Endothelial cell of umbilical vein (primary cell): ENCODE results near the gene KCNE3. TPM values are rescaled to one million over a fixed set of nuclear protein-coding genes. Genes with fewer than 3 reads are reported as not detected.

Experiments
- BruUV-seq: library from RNA; stranded (reverse); fragments of 400-500 nt; replicated peaks from 2 replicates; lab custom pipeline; 2021; lab: Mats Ljungman, UMichigan
- CTCF ChIA-PET: fragments of 300-600, 350-600 bp; sonication (Branson Sonifier 250); formaldehyde crosslinking; loops from one replicate; lab custom pipeline; 2021; ENCODE audit warnings: antibody characterized with exemption, inconsistent platforms; lab: Charles Lee
- POLR2A ChIA-PET: fragments of 300-600, 350-600 bp; sonication (Branson Sonifier 250); formaldehyde crosslinking; loops from one replicate; lab custom pipeline; 2021; ENCODE audit warnings: antibody characterized with exemption, inconsistent platforms; lab: Charles Lee
- DNase-seq: peaks from one replicate; pipeline ENCODE4 v3.0.0-alpha.2; 2011; ENCODE audit warnings: low read depth, low spot score
- FAIRE-seq: peaks from 2 replicates; lab custom pipeline; 2011; peaks lifted over from hg19 to GRCh38; lab: Jason Lieb, UNC
- H2AFZ ChIP-seq: 2 replicates; pipeline ENCODE4 v1.6.0; 2012; ENCODE audit warnings: low read depth, low read length, control low read depth, inconsistent platforms
- H3K27ac ChIP-seq: 2 replicates; pipeline ENCODE4 v1.5.1; 2011; ENCODE audit warnings: low read depth, mild to moderate bottlenecking, control low read depth, low read length, moderate library complexity; ENCODE audit not compliant: insufficient read depth
- H3K27me3 ChIP-seq, 2 experiments: 2 replicates each; pipeline versions ENCODE4 v1.6.0 to v1.6.1; 2011; ENCODE audit warnings: low read length in 2 of 2, mixed read lengths in 1 of 2; ENCODE audit not compliant: control insufficient read depth in 2 of 2, insufficient read depth in 2 of 2
- H3K36me3 ChIP-seq, 2 experiments: 2 replicates in 1 of 2; 3 replicates in 1 of 2; pipeline ENCODE4 v1.5.1; 2011; ENCODE audit warnings: low read length in 2 of 2, mild to moderate bottlenecking in 1 of 2, moderate library complexity in 1 of 2; ENCODE audit not compliant: control insufficient read depth in 2 of 2, insufficient read depth in 2 of 2; ENCODE audit errors: extremely low read depth in 1 of 2
- H3K4me1 ChIP-seq: 3 replicates; pipeline ENCODE4 v1.5.1; 2011; ENCODE audit warnings: mild to moderate bottlenecking, low read length; ENCODE audit not compliant: control insufficient read depth, insufficient read depth; ENCODE audit errors: extremely low read depth
- H3K4me2 ChIP-seq: 2 replicates; pipeline ENCODE4 v1.6.1; 2011; ENCODE audit warnings: low read length, control low read depth, mixed read lengths; ENCODE audit not compliant: insufficient read depth
- H3K4me3 ChIP-seq, 3 experiments: fragments of 200-600 bp in 1 of 3; sonication (generic), shearing (Covaris generic) in 1 of 3; replicated peaks in 1 of 3; 2 replicates each; pipeline ENCODE4 v1.5.1; 2011 to 2016; ENCODE audit warnings: control low read depth in 3 of 3, low read length in 3 of 3, mild to moderate bottlenecking in 2 of 3, inconsistent platforms in 1 of 3, low read depth in 1 of 3, moderate library complexity in 1 of 3; ENCODE audit not compliant: insufficient read depth in 1 of 3
- H3K79me2 ChIP-seq: 2 replicates; pipeline ENCODE4 v1.6.0; 2012; ENCODE audit warnings: low read length, inconsistent platforms; ENCODE audit not compliant: control insufficient read depth, insufficient read depth
- H3K9ac ChIP-seq: replicated peaks from 2 replicates; pipeline ENCODE3; 2011; ENCODE audit warnings: low read length, control low read depth; ENCODE audit not compliant: insufficient read depth; ENCODE audit errors: extremely low read depth
- H3K9me1 ChIP-seq: replicated peaks from 3 replicates; pipeline ENCODE4 v1.6.0; 2011; ENCODE audit warnings: mild to moderate bottlenecking, low read length; ENCODE audit not compliant: control insufficient read depth, insufficient read depth; ENCODE audit errors: extremely low read depth
- H3K9me3 ChIP-seq: replicated peaks from 2 replicates; pipeline ENCODE4 v1.5.1; 2012; ENCODE audit warnings: low read length, inconsistent platforms; ENCODE audit not compliant: control insufficient read depth, insufficient read depth
- H4K20me1 ChIP-seq: replicated peaks from 2 replicates; pipeline ENCODE3; 2011; ENCODE audit warnings: mild to moderate bottlenecking, low read length; ENCODE audit not compliant: control insufficient read depth, insufficient read depth; ENCODE audit errors: extremely low read depth
- CTCF ChIP-seq, 2 donors: IDR thresholded peaks; 1 replicate in 1 of 2; 2 replicates in 1 of 2; pipeline ENCODE4 v1.5.1; 2011; ENCODE audit warnings: low read length in 2 of 2, mild to moderate bottlenecking in 2 of 2, moderate library complexity in 2 of 2, control low read depth in 1 of 2, inconsistent platforms in 1 of 2, low read depth in 1 of 2; ENCODE audit not compliant: insufficient read depth in 1 of 2; ENCODE audit errors: extremely low read depth in 1 of 2
- EZH2 ChIP-seq: IDR thresholded peaks from 2 replicates; pipeline ENCODE4 v1.6.1; 2012; ENCODE audit warnings: borderline replicate concordance, low read depth, mild to moderate bottlenecking, moderate library complexity, low read length, inconsistent platforms; ENCODE audit not compliant: severe bottlenecking
- FOS ChIP-seq: IDR thresholded peaks from 2 replicates; pipeline ENCODE4 v1.6.1; 2011; ENCODE audit warnings: mild to moderate bottlenecking, low read length, moderate library complexity, borderline replicate concordance; ENCODE audit not compliant: insufficient read depth
- GATA2 ChIP-seq: IDR thresholded peaks from 2 replicates; pipeline ENCODE4 v1.7.0; 2011; ENCODE audit warnings: low read depth, mild to moderate bottlenecking, moderate library complexity, mixed read lengths, low read length; ENCODE audit not compliant: insufficient read length, insufficient read depth
- JUN ChIP-seq: IDR thresholded peaks from 2 replicates; pipeline ENCODE4 v1.6.1; 2011; ENCODE audit warnings: borderline replicate concordance, low read depth; ENCODE audit not compliant: insufficient read length, insufficient read depth
- MYC ChIP-seq: IDR thresholded peaks from one replicate; pipeline ENCODE4 v1.6.1; 2011; ENCODE audit warnings: mild to moderate bottlenecking, low read depth, low read length
- POLR2A ChIP-seq: IDR thresholded peaks from 2 replicates; pipeline ENCODE4 v1.6.1; 2012; ENCODE audit warnings: low read depth, mild to moderate bottlenecking, control low read depth, low read length
- POLR2AphosphoS5 ChIP-seq: IDR thresholded peaks from 2 replicates; pipeline ENCODE4 v1.6.1; 2012; ENCODE audit warnings: low read depth, mild to moderate bottlenecking, control low read depth, low read length, moderate library complexity; ENCODE audit not compliant: insufficient read depth
- dilution Hi-C: fragments of 300-500 bp; cut with MboI; formaldehyde crosslinking; loops from one replicate; pipeline ENCODE4 v1.15.0; 2019; ENCODE audit warnings: low sequenced_read_pairs; ENCODE audit not compliant: extremely low pct_ligation_motif_present
- intact Hi-C: fragments of 100-400 bp; cut with micrococcal nuclease; formaldehyde crosslinking; loops from one replicate; pipeline ENCODE4 v1.10.0; 2022
- polyA plus RNA-seq, 4 experiments: library from polyadenylated mRNA; depleted of rRNA in 3 of 4; stranded (reverse) in 3 of 4; unstranded in 1 of 4; fragments of >200 nt; gene quantifications; 2 replicates each; pipeline versions ENCODE4 v1.2.1 to v1.2.3, GENCODE V29; 2011 to 2012; ENCODE audit warnings: missing spikeins in 1 of 4
- total RNA-seq: library from RNA; stranded (reverse); gene quantifications from 2 replicates; pipeline ENCODE4 v1.2.3, GENCODE V29; 2021
- TF ChIP-seq, protein P1 (sequence below): IDR thresholded peaks from 2 replicates; pipeline ENCODE4 v1.6.1; 2011; ENCODE audit not compliant: insufficient read depth, insufficient read length

KCNE3 gene
- total and polyA plus RNA-seq, 2 donors (not counting 3 experiments of a cell fraction or from before 2014, with no cell fraction given): 0.97 to 2.2 TPM

DNA sequence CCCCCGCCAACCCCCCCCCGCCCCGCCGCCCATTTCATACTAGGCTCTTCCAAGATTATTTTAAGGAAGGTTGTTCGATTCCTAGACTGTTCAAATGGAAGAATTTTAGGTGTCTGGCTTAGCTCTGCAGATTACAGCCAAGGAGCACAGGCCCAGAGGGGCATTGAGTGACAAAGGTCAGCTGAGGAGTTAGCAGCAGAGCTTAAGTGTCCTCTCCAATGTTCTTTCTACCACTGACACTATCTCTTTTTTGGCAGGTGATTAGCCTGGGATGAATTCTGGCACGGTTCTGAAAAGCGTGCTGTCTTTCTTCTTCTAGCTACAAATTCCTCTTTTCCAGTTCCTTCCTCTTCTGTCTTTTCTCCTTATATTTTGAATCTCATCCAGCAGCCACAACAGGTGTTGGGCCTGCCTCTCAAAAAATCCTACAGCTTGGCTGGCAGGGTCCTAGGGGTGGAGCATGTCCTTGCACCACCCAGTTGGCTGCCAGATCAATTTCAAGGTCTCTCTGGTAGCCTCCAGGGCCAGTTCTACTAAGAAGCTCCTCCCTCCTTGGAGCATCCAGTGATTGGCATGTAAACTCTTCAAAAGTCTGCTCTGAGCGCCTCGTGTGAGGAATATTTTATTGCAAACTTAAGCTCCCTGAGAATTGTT lies 23.0 kb downstream of the KCNE3 start:
- intact Hi-C loops: no loop called here
- DNase-seq (no peak), FAIRE-seq (no peak)
- H4K20me1 ChIP-seq: no peaks in the 10 kb centered on the region
- no peak overlapping the region for H3K9ac ChIP-seq
- CTCF ChIA-PET: interaction anchor here (0.6 to 4.3 kb wide), 5 partner anchors 9 to 190 kb away, joined by 4 to 30 read pairs (median 20); no protein-coding TSS in a partner anchor
- peaks cover 4% of the 10 kb centered on the region for H3K4me1 ChIP-seq
- no peaks in the 10 kb centered on the region for H3K9me3 ChIP-seq
- H3K9me1 ChIP-seq: no peaks in the 10 kb centered on the region
- H3K79me2 ChIP-seq: no peaks in the 10 kb centered on the region
- H3K27me3 ChIP-seq: no peaks in the 10 kb centered on the region
- H2AFZ ChIP-seq: no peak overlapping the region
- dilution Hi-C loops: no loop called here
- no peaks in the 10 kb centered on the region for H3K36me3 ChIP-seq
- H3K4me2 ChIP-seq: no peak overlapping the region
- BruUV-seq: no TSS peak
- H3K4me3 ChIP-seq: no peak overlapping the region
- POLR2A ChIA-PET: no interaction called here
- no peak overlapping the region for H3K27ac ChIP-seq
- no peak for TF ChIP-seq POLR2AphosphoS5
- TF ChIP-seq CTCF (IDR thresholded peaks at IDR 0.05; ENCODE audit: extremely low read depth in 1 of 2, insufficient read depth in 1 of 2, low read depth in 1 of 2, low read length in 2 of 2): no peak
- no peak for TF ChIP-seq GATA2
- TF ChIP-seq EZH2: no peak
- TF ChIP-seq MYC: no peak
- no peak for TF ChIP-seq POLR2A
- TF ChIP-seq JUN: no peak
- TF ChIP-seq FOS: no peak
- TF ChIP-seq, protein P1, sequence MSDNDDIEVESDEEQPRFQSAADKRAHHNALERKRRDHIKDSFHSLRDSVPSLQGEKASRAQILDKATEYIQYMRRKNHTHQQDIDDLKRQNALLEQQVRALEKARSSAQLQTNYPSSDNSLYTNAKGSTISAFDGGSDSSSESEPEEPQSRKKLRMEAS: no peak
